GM12891 (cell line): ENCODE results near the gene GHR.

Experiments
- DNase-seq: peaks from one replicate; pipeline ENCODE4 v3.0.0; 2011; ENCODE audit warnings: low spot score; ENCODE audit not compliant: insufficient read length
- FAIRE-seq: peaks from 2 replicates; lab custom pipeline; 2011; peaks lifted over from hg19 to GRCh38; lab: Jason Lieb, UNC
- PAX5 ChIP-seq: IDR thresholded peaks from 2 replicates; pipeline ENCODE4 v1.6.1; 2011; ENCODE audit warnings: low read length, moderate library complexity, mild to moderate bottlenecking; ENCODE audit not compliant: insufficient read depth, severe bottlenecking
- POLR2A ChIP-seq: IDR thresholded peaks from 2 replicates; pipeline ENCODE4 v1.6.1; 2011; ENCODE audit warnings: low read depth, low read length, control low read depth
- POLR2AphosphoS5 ChIP-seq: IDR thresholded peaks from 2 replicates; pipeline ENCODE4 v1.6.1; 2011; ENCODE audit warnings: low read depth, low read length, control low read depth
- POU2F2 ChIP-seq: IDR thresholded peaks from 2 replicates; pipeline ENCODE4 v1.6.1; 2011; ENCODE audit warnings: low read depth, mild to moderate bottlenecking, control low read depth, low read length, moderate library complexity
- SPI1 ChIP-seq: IDR thresholded peaks from 2 replicates; pipeline ENCODE4 v1.6.1; 2011; ENCODE audit warnings: low read depth, low read length, control low read depth
- TAF1 ChIP-seq: IDR thresholded peaks from 2 replicates; pipeline ENCODE4 v1.6.1; 2011; ENCODE audit warnings: low read depth, low read length, control low read depth

The GHR gene

DNA sequence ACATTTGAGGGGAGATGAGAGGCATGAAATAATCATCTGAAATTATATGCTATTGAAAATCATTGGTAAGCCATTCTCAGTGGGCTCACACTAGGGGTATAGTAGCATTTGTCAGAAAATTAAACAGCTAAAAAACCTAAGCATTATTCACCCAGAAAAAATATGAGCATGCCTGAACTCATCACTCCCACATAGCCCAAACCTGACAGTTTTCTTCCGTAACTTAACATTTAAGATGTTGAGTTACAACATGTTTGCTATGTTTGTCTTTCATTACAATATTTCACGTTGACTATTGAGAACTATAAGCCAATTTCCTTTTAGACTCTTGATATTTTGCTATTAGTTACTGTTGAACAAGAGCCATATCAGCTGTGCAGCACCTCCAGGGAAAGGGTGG lies 23.5 kb upstream of the GHR start:
- no peak for FAIRE-seq
- TF ChIP-seq TAF1 (no peak), POU2F2 (no peak), PAX5 (no peak), POLR2A (no peak), SPI1 (no peak), POLR2AphosphoS5 (no peak)

DNA sequence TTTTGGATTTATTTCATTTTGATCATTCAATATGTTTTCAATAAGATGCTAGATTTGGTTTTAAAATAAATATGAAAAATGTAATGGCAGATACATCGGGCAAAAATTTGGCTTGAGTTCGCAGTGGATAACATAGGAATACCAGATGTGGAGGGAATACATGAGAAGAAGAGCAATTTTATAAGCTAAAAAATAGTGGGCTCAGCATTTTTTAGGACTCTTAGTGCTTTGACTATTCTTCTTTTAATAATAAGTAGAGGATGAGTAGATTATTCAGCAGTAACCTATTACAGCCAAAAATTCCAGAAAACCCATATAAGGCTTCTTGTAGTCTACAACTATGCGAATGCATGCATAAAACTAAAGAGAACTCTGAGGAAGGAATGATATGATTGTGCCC lies 22.8 kb upstream of the GHR start:
- no peak for DNase-seq
- no peak for FAIRE-seq
- TF ChIP-seq TAF1: no peak
- no peak for TF ChIP-seq SPI1
- TF ChIP-seq POLR2A: no peak
- TF ChIP-seq POU2F2: no peak
- TF ChIP-seq PAX5: no peak
- no peak for TF ChIP-seq POLR2AphosphoS5

More for the DNA sequence above, 23.5 kb upstream of the GHR start:
- no peak for DNase-seq

DNA sequence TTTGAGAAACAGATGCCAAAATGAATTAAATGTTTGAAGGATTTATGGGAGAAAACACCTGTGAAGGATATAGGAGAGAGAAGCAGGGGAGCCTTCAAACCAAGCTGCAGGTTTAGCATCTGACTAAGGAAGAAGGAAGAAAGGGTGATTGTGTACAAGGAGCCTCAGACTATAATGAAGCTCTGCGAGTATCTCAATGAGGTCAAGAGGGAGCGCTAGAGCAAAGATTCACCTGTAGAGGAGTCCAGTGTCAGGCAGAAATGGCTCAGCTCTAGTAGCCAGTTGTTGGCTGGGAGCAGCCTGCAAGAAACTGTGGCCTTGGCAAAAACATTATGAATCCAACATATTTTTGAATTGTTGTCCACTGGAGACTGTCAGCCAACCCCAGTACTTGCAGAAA lies 20.0 kb upstream of the GHR start:
- DNase-seq (no peak), FAIRE-seq (no peak)
- TF ChIP-seq SPI1: no peak
- TF ChIP-seq PAX5: no peak
- no peak for TF ChIP-seq TAF1
- TF ChIP-seq POLR2A: no peak
- no peak for TF ChIP-seq POLR2AphosphoS5
- no peak for TF ChIP-seq POU2F2

DNA sequence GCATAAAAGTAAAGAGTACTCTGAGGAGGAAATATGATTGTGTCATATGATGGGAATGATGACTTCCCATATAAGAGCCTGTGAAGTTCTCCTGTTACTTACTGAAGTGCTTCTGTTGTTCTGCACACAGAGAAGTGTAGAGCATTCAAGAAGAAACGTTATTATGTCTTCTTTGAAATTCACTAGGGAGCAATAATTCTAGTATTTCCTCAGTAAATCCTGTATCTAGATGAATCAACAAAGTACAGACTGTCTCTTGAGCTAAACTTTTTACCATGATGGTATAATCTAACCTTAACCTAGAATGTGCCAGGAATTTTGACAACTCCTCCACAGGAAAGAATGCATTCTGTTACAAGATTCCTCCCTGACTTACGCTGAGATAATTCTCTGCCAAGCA lies 18.9 kb upstream of the GHR start:
- no peak for FAIRE-seq

DNA sequence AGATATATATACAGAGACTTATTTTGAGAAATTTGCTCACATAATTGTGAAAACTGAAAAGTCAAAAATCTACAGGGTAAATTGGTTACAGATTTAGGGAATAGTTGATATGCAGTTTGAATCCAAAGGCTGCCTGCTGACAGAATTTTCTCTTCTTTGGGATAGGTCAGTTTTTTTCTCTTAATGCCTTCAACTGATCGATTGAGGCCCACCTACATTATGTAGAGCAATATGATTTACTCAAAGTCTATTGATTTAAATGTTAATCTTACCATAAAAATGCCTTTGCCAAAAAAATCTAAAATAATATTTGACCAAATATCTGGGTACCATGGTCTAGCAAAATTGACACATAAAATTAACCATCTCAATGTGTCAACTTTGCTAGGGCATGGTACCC lies 3.9 kb upstream of the GHR start:
- DNase-seq: no peak
- FAIRE-seq: no peak
- TF ChIP-seq POU2F2 (no peak), PAX5 (no peak), POLR2AphosphoS5 (no peak), TAF1 (no peak), SPI1 (no peak), POLR2A (no peak)

More for the DNA sequence above, 18.9 kb upstream of the GHR start:
- TF ChIP-seq SPI1 (no peak), POLR2AphosphoS5 (no peak), TAF1 (no peak), PAX5 (no peak), POU2F2 (no peak), POLR2A (no peak)
- no peak for DNase-seq

DNA sequence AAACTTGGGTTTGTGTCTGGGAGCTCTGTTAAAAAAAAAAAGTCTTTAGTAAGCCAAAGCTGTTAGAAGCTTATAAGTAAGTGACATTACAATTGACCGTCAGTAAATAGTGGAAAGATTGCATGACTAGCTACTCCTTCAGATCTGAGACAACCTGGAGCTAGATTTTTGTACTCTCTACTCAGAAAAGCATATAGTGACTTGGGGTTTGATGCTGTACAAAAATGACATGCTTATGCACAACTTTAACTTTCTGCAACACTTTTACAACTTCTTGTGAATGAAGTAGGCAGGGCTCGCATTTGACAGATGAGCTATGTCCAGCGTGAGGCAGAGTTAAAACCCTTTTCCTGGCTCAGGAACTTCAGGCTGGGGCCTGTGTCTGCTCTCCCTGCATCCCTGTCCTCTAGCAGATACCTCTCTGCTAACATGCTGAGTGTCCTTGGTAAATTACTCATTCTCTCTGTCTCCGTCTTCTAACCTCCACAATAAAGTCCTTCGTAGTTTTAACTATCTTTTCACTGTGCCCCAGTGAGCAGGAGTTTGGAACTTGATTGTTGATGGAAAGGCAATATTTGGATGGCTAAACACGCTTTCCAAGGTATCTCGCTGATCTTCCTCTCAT lies 471 bp upstream of the GHR start:
- FAIRE-seq (no peak), DNase-seq (no peak)
- TF ChIP-seq POLR2A: no peak
- TF ChIP-seq SPI1: no peak
- TF ChIP-seq POLR2AphosphoS5: no peak
- TF ChIP-seq POU2F2: no peak
- TF ChIP-seq TAF1: no peak
- no peak for TF ChIP-seq PAX5

DNA sequence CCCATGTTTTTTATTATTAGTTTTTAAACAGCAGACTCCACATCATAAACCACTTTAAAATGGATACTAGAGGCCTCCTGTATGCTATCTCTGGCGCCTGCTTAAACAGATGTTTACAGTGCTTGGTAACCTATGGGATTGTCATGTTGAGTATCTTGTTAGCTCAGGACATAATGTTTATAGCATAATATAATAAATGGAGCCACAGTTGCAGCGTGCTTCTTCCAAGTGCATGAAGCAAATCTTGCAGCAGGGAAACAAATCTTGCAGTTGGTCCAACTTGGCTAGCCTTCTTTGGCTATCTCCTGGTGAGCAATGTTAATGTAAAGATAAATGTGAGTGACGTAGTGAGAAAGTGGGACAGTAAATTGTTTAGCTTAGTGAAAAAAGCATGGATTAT lies 2.8 kb downstream of the GHR start:
- no peak for FAIRE-seq
- TF ChIP-seq POLR2A (no peak), SPI1 (no peak), POLR2AphosphoS5 (no peak), TAF1 (no peak), PAX5 (no peak), POU2F2 (no peak)
- DNase-seq: no peak

DNA sequence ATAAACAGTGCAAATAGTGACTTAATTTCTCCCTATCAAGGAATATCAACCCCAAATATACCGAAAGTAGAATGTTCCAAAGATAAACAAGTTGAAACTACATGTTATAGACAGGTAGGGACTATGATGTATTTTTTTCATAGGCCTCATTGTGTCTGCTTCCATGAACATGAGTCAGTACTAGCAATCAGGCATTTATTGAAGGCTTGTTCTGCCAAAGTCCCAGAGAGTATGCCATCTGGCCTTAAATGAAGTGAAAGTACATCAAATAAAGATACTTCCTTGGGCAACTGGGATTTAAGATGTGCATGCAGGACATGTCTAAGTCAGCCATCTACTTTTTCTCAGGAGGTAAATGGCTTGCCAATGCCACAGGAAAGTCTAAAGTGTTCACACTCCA lies 6.5 kb downstream of the GHR start:
- no peak for DNase-seq
- no peak for TF ChIP-seq TAF1
- no peak for TF ChIP-seq PAX5
- TF ChIP-seq POU2F2: no peak
- no peak for TF ChIP-seq POLR2A
- no peak for TF ChIP-seq SPI1
- no peak for TF ChIP-seq POLR2AphosphoS5
- FAIRE-seq: no peak

DNA sequence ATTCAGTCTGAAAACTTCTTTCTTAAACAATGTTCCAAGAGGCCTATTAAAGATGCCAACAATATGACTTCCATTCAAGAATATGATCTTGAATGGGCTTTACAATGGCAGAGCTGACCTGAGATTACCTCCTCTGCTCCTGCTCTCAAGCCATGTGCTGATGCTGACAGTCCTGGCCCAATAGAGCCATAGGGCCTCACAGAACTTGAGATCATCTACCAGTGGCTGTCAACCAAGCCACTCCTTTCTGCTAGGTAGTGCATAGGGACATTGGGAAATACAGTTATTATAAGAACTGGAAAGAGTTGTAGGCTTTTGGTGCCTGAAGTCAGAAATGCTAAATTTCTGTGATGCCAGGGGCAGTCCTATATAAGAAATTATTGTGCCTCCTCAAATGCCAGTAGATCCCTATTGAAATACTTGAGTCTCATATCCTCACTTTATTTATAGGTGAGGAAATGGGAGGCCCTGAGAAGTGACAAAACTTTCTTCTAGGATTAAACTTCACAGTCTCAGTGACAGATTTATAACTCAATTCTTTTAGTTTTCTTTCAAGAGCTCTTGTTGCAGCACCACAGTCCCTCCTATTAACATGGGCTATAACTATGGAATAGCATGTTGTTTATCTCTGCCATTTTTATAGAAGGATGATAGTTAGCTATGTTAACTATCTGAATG lies 10.9 kb downstream of the GHR start:
- no peak for FAIRE-seq
- TF ChIP-seq POU2F2 (no peak), SPI1 (no peak), POLR2A (no peak), PAX5 (no peak), TAF1 (no peak), POLR2AphosphoS5 (no peak)
- DNase-seq: no peak

DNA sequence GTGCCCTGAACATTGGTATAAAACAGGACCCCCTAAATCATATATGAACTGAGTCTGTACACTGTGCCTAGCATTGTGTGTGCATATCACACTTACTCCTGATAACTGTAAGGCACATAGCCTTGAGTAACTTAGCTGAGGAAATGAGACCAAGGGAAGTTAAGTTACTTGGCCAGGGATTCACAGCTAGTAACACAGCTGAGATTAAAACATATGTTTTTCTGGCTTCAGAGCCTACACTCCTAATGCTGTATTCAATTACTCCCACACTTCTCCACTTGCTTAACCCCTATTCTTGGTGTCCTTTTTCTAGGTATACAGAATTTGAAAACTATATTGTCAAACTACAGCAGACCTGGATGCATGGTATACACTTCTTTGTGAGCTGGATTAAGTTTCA lies 12.8 kb downstream of the GHR start:
- no peak for TF ChIP-seq POLR2A
- no peak for TF ChIP-seq POLR2AphosphoS5
- no peak for TF ChIP-seq PAX5
- TF ChIP-seq TAF1: no peak
- no peak for TF ChIP-seq SPI1
- TF ChIP-seq POU2F2: no peak
- FAIRE-seq: no peak

More for the DNA sequence above, 12.8 kb downstream of the GHR start:
- DNase-seq: no peak
